ENCODE measurements around the gene PTPRD.

PTPRD gene

GRCh38 chr9:9605681-9606080 is 1007.1 kb downstream of the PTPRD start:
- no peak for DNase-seq (ENCODE audit: low spot score)

- DNase-seq (ENCODE audit: low spot score), result no peak
Measured at GRCh38 chr9:9603345-9603744, 1009.5 kb downstream of the PTPRD start.

GRCh38 chr9:9598723-9599122 is 1014.1 kb downstream of the PTPRD start:
- DNase-seq (ENCODE audit: low spot score), result no peak

GRCh38 chr9:9592104-9592503 is 1020.7 kb downstream of the PTPRD start:
- DNase-seq (ENCODE audit: low spot score), result no peak

DNA sequence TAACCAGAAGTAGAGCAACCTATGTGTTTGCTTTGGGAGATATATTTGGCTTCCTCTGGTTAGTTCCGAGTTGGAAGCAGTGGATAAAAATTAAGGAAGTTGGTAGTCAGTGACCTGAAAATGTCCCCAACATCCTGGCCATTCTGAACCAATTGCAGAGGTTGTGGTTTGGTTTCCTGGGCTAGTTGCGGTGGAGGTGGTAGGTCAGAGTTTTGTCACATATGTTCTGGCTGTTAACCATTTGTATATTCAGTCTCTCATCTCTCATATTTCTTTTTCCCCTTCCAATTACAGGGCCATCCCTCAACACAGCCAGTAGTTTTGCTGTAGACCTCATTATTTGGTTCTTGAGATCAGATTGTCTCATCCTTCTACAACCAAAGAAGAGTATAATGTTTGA is 1026.9 kb downstream of the PTPRD start:
- no peak for DNase-seq (ENCODE audit: low spot score)

DNA sequence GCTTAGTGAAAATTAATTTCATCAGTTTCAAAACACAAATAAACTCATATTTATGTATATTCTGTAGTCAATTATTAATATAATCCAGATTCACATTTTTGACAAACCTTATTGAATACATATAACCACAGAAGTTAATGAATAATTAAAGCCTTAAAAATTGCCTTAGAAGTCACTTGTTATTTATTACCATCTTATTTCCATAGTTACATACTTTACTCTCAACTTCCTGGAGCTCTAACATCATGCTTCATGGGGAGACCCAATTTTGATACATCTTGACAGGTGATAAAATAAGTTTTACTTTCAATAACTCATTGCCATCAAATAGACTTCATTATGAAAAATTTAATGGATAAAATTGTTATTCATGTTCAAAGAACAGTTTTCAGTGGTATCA is 1038.7 kb downstream of the PTPRD start:
- DNase-seq (ENCODE audit: low spot score), result no peak

GRCh38 chr9:9565700-9566099 is 1047.1 kb downstream of the PTPRD start:
- no peak for DNase-seq (ENCODE audit: low spot score)

DNA sequence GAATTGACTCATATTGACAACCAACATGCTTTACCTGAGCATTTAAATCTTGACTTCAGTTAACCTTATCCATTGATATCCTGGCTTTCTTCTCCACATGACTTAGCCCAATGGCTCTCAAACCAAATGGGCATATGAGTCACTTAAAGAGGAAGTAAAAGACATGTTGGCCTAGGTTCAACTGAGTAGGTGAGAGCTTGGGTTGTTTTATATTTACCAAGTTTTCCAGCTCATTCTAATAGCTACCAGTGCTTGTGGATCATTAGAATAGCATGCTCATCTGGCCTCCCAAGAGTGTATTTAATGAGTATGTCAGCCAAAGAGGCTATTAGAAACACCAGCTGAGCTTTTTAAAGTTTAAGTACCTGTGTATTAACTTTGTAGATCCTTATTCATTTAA is 1049.0 kb downstream of the PTPRD start:
- DNase-seq (ENCODE audit: low spot score), result no peak

DNA sequence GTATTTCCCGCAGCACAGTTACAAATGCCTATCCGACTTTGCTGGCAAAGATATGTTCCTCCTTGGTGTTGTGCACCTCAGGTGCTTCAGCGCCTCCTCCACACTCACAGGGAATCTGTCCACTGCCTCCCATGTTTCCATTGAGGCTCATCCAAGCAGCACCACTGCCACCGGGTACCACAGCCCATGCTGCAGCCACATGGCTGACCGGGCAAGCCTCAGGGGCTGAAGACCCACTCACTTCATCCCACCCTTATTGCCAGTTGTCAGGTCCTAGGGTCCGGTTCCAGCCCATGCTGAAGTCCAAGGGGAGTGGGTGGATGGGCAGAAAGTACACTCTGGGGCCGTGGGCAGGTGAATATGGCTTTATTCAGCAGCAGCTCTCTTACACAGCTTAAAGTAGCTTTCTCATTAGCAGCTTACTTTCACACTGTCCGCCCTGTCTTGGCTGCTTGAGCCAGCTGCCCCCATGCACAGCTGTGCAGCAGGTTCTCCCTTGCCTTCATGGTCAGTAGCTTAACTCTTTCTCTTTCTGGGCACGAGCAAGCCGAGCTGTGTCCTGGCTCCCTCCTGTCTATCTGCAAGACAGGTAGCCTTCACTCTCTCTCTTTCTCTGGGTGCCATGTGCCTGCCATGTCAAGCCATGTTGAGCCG is 1052.3 kb downstream of the PTPRD start:
- no peak for DNase-seq (ENCODE audit: low spot score)

GRCh38 chr9:9558907-9559306 is 1053.9 kb downstream of the PTPRD start:
- DNase-seq (ENCODE audit: low spot score), result no peak

GRCh38 chr9:9557804-9558334 is 1054.9 kb downstream of the PTPRD start:
- no peak for DNase-seq (ENCODE audit: low spot score)

DNA sequence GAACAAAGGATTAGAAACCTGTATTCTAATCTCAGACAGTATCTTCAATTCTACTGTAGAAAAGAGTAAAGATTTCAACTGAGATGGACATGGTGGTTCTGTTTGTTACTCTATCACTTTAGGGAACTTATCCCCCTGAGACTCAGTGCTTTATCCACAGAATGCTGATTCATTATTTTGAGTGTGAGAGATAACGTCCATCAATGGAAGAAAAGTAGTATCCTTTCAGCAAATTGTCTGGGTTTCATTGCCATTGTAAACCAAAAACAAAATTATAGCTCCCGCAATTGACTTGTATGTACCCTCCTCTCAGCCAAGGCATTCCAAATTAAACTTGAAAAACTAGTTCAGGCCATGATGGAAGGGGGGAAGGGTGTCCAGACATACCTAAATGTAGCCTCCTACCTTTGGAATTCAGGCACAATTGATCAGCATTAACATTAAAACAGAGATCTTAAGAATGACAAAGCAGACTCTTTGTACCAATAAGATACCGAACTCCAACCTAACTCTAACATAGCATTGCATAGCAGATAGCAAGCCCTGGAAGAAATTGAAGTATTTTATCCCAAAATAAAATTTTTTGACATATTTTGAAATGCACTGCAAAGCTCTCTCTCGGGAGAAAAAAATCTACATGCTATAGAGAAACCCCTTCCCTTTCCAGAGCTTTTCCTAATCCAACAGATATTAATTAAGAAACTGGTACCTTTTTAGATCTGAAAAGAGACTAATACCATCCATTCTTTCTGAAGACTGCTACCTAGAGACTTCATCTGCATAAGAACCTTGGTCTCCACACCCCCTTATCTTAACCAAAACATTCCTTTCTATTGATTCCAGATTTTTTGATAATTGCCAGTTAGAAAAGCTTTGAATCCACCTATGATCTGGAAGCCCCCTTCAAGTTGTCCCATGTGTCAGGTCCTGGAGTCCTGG is 1055.7 kb downstream of the PTPRD start:
- no peak for DNase-seq (ENCODE audit: low spot score)

DNA sequence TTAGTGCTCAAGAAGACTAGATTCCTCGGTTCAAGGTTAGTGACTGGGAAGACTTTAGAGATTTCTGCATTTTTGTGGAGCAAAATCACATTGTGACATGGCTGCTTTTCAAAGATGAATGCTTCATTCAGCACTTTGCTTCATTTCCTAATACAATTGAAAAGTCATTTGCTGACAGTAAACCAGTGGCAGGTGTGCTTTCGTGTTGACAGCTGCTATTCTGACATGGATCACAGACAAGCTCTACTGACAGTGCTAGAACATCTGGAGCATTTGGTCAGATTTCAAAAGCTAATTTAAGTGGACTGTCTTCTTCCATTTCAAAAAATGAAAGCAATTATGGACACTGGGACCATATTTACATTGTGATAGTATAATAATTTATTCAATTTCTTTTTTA is 1060.1 kb downstream of the PTPRD start:
- DNase-seq (ENCODE audit: low spot score), result no peak

DNA sequence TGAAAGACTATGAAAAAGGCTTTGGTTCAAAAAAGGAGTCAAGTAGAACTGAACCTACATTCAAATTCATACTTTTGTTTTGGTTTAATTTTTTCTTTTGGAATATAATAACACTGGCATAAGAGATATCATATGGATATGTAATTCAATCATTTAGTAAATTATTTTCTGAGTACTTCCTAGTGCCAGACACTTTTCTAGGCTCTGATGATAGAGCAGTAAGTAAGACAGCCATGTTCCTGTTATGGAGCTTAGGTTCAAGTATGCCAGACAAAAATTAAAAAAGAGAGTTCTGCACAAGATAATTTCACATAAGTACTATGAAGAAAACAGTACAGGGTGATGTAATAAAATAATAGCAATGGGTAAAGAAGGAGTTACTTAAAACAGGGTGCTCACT is 1074.0 kb downstream of the PTPRD start:
- DNase-seq (ENCODE audit: low spot score), result no peak

DNA sequence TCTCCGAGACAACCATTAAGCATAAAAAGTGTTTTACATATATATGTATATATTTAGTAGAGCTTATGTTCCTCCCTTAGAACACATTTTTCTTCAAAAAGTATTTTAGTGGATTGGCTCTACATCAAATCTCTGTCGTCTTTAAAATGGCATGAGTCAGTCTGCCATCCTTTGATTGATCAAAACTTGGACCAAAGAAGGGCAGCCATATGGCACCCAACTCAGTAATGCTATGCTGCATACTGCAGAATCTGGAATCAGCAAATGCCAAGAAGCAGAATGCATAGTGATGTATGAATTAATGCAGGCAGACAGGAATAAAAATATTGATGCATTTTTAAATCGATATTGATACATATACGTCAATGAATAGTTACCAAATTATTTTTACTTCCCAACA is 1074.4 kb downstream of the PTPRD start:
- no peak for DNase-seq (ENCODE audit: low spot score)

DNA sequence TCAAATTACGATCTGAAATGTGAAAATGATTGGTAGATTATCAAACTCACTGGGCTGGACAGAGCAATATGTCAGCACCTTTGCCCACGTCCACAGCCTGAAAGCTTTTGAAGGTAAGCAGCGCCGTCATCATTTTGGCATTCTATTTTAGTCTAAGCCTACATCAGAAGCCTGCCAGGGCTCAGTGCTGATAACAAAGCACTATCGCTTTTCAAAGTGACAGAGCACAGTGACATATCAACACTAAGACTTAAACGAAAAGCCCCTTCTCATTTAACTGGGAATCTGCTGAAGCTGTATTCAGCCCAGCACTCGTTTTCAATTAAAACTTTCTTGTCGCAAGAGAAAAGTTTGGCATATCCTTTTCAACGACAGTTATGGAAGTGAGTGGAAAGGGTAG is 1076.3 kb downstream of the PTPRD start:
- DNase-seq (ENCODE audit: low spot score), result no peak

DNA sequence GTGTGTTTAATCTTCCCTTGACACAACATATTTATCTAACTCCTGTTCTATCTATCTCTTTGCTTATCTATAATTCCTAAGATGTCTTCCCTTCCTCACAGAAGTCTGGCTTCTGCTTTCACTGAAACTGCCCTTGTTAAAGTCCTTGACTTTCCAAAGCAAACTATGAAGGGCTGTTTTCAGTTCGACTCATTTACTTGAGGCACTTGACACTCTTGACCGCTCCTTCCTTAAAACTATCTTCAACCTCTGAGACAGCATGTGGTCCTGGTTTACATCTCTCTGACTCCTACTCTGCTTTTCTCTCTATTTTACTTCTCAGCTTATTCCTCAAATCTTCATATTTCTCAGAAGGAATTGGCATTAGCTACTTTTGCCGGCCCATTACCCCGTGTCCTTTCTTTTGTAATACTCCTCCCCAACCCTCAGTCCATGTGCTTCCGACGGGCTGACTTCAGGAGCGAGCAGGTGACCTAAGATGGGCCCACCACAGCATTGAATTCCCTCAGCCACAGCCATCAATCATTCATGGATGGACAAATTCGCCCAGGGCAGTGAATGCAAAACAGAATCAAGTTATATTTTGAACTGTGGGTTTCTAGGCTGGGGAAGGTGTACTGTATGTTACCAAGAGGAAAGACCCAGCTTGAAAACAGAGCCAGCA is 1089.2 kb downstream of the PTPRD start:
- DNase-seq (ENCODE audit: low spot score), result no peak

GRCh38 chr9:9522406-9522805 is 1090.4 kb downstream of the PTPRD start:
- no peak for DNase-seq (ENCODE audit: low spot score)

GRCh38 chr9:9521033-9521779 is 1091.6 kb downstream of the PTPRD start:
- no peak for DNase-seq (ENCODE audit: low spot score)

- DNase-seq (ENCODE audit: low spot score), result no peak
Measured at GRCh38 chr9:9504869-9505268, 1107.9 kb downstream of the PTPRD start.

- DNase-seq (ENCODE audit: low spot score), result no peak
Measured at GRCh38 chr9:9499546-9499945, 1113.3 kb downstream of the PTPRD start.

DNA sequence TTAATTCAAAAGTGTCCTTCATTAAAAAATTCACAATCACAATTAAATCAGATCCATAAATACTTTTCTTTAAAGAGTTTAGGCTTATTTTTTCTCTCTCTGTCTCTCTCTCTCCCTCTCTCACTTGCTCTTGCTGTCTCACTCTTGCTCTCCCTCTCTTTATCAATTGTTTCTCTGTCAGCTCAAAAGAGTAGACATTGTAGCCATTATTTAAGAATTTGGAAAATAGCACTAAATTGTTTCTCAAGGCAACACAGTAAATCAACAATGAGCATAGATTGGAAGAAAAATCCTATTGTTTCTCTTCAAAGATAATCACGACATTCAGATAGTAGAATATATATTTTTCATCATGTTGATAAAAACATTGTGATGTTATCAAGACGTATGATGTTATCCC is 1114.0 kb downstream of the PTPRD start:
- no peak for DNase-seq (ENCODE audit: low spot score)
